Measurements from ENCODE around the gene CDC14B.
"Not testable (repeated sequence)": the region's sequence is repeated elsewhere in the genome, so short reads cannot be mapped to it uniquely, and the experiment has no call there.

CDC14B gene

DNA sequence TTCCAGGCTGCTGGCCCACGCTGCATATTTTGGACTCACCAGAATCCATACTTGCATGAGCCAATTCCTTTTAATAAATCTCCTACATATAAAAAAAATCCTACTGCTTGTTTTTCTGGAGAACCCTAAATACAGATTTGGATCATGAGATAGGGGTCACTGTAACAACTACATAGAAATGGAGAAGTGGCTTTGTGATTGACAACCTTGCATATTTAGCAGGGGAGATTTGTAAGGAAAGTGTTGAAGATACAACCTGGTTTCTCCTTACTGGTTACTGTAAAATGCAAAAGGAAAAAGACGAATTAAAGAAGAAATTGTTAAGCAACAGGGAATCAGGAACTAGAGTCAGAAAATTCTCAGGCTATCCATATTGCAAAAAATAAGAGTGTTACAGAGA, 94.9 kb downstream of the CDC14B start:
- no peak for DNase-seq

DNA sequence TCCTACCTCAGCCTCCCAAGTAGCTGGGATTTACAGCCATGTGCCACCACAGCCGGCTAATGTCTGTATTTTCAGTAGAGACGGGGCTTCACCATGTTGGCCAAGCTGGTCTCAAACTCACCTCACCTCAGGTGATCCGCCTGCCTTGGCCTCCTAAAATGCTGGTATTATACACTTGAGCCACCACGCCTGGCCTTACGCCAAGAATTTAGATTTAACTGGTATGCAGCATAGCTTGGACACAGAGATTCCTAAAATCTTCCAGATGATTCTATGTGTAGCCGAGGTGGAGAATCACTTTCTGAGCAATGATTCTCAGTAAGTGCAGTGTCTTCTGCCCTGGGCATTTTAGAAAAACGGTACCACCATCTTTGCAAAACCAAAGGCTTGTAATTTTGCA, 95.6 kb downstream of the CDC14B start:
- no peak for DNase-seq

DNA sequence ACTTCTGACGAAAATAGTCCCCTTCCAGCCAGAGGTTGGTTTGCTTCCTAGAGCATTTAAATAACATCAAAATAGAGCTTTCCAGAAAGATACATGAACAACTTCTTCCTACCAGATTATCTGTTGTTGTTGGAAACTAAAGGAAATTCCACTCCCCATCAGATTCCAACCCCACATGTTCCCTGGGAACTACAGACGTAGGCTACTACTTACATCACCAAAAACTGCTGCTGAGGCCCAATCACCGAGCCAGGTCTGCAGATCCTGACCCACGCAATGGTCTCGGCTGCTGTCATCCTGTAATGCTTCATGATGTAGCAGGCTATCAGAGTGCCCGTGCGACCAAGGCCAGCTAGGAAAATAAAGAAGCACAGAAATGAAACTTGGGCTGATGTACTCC, 96.3 kb downstream of the CDC14B start:
- no peak for DNase-seq

DNA sequence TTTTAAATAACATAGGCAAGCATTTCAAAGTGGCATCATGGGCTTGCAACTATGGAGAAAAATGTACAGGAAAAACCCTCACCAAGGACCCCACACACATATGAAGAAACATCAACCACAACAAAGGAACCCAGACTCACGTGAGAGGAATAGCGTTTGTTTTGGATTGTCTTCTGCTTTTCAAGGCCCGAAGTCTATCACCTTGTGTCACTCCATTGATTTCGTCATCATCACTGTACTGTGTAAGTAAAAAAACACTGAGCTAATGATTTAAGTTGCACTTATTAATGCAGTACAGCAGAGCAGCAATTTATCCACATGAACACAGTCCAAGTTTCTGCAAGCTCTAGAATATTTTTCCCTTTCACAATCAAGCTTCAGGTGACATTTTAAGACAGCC, 97.3 kb downstream of the CDC14B start:
- no peak for DNase-seq

DNA sequence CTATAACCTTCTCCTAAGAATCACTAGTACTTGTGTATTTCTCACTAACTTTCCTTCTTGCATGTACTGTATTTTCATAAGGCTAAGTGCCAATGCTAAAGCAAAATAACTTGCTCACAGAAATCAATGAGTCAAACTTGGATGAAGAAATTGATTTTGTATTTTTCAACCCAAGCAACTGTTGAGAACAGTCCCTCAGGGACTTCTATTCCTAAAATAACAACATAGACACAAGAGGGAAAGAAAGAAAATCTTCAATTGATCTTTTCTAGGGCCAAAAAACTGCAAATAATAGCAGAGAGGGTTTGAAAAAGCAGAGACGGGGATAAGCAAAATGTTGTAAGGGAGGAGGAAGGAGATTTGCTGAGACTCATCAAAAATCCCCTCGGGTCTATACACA, 99.9 kb downstream of the CDC14B start:
- DNase-seq = no peak

DNA sequence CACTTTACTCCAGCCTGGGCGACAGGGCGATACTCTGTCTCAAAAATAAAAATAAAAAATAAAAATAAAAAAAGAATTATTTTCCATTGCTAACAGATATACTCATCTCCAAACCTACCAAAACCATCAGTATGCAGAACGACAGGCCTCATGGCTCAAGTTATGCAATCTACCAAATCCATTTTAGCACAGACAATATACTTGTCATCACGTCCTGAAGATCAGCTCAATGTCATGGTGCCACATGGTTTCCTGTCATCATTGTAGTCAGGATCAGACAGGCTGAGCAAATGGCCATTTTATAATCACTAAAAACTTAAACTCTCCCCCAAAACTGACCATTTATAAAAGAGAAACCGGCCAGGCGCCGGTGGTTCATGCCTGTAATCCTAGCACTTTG, 100.5 kb downstream of the CDC14B start:
- no peak for DNase-seq

DNA sequence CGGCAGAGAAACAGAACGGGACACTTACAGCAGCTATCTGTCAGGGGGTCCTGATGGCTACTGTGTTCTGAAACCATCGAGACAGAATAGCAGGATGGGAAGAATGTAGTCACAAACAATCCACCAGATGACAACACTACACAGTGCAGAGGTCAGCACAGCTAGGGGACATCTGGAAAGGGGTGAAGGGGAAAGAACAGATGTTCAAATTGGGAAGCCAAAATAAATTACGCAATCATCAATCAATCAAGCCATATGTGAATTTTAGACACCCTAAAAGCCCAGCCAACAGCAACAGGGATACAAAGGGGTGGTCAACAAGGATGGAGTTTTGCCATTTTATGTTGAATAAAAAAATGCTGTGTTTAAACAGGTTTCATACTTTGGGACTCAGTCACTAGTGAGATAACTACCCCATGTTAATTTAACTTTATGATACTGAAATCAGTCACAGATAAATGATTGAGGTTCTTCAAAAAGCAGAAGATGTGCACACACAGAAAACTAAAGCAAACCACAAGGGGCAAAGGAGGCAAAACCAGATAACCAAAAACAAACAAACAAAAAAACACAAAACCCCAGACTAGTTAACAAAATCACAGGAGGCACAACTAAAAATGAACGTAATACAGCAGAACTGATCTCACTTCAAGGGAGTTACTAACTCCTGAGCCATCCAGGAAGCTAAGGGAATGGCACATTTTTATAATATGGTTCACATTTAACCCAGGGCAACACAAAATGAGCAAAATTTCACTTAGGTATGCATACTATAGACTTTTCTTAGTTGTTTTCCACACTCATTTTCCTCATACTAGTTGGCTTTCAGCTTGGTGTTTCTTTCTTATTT, 103.8 kb downstream of the CDC14B start:
- no peak for DNase-seq

DNA sequence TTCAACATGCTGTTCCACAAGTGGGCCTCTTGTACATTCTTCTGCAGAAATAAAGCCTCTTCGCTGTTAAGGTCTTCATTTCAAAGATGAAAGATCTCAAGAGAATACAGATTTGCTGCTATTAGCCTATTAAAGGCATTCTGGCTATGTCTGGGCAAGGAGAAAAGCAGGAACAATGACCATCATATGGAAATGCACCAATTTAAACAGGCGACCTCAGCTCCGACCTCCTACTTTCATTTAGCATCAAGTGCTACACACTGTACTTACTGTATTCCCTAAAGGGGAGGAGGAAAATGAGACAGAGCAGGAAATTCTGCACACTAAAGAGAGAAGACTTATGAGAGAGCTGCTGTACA, 104.9 kb downstream of the CDC14B start:
- no peak for DNase-seq

DNA sequence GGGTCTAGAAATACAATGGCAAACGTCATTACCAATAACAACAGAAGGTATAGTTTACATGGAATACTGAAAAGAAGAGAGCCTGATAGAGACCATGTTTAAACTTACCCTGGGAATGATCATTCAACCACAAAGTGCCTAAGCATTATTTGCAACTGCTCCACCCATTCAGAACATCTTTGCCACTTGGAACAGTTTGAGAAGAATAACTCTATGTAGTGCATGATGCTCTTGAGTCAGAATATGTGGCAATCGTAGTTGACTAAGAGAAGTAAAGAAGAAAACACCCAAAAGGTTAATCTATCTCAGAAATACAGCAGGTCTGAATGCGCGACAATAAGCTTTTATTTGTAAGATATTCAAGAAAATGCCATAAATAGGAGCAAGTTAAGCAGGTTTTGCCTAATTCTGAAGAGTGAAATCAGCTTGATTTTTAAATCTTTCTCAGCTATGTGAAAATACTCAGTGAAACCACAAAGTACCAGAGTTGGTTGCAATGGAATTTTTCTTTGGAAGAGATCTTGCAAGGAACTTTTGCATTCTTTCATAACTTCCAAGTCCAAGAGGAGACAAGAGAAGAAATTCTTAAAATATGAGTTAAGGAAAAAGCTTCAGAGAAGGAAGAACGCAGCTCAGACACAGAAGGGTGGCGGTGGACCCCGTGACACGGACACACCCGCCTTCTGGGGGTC, 105.4 kb downstream of the CDC14B start:
- DNase-seq = no peak

DNA sequence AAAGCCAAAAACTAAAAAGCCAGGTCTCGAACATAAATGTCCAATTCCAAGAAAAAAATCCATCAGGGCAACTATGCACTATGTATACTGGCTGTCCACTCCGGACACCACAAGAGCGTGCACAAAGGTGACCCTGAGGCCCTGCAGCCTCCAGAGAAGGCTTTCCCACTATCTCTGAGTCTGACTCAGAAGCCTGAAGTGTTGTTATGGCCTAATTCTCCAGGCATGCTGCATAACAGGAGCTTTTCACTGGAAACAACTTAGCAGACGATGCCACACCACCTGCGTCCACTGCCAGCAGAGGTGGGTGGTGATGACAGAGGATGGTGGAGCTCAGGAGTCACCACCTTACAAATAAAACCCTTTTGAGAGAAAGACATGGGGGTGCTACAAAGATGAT, 106.0 kb downstream of the CDC14B start:
- no peak for DNase-seq

DNA sequence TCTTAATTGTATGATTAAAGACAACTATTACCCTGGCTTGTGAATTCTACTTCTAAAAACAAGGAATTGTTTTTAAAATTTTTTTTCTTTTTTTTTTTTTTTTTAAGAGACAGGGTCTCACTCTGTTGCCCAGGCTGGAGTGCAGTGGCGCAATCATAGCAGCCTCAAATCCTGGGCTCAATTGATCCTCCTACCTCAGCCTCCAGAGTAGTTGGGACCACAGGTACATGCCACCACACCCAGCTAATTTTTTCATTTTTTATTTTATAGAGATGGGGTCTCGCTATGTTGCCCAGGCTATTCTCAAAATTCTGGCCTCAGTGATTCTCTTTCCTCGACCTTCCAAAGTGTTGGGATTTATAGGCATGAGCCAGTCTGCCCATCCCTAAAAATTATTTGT, 107.4 kb downstream of the CDC14B start:
- DNase-seq = no peak

DNA sequence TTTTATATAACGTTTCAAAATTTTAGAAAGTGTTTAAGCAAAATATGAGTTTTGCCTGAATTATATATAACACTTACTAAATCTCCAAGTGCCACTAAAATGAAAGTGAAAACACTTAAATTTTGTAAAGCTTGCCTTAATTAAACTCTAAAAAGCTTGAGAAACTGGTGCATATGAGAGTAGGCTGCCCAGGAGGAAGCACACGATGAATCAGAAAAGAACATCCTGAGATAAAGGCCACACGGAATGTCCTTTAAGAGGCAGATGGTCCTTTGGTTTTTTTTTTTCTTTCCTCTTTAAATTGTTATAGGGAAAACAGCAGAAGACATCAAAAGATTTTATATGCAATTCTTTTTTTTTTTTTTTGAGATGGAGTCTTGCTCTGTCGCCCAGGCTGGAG, 109.4 kb downstream of the CDC14B start:
- no peak for DNase-seq

DNA sequence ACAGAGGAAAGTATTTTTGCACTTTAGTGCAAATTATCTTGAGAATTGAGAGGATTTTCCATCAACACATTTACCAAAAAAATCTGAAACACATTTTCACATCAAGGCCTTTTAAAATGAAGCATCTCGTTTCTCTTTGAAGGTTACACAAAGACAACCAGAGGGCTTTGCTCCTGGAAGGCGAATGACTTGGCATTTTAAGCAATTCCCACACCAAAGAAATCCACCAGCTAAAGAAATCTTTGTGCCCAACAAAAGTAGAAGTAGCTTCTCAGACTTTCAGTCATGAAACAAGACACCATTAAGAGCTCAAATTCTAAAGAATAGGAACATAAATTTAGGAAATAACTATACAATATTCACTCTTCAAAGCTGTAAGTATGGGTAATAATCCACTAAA, 109.8 kb downstream of the CDC14B start:
- no peak for DNase-seq

DNA sequence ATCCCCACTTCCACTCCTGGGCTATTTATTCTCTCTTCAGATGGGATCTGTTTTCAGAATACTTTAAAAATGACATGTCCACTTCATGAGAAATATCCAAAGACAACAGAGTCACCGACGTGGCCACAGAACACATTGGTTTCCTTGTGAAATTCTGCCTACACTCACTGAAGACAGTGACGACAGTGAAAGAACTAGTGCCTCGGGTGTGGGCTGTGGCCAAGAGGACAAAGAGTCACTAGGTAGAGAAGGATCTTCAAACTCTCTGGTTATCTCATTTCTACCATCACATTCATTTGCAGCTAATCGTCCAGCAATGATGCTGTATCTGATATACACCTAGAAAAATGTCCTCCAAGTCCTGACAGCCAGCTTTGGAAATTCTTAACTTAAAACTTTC, 110.6 kb downstream of the CDC14B start:
- no peak for DNase-seq

DNA sequence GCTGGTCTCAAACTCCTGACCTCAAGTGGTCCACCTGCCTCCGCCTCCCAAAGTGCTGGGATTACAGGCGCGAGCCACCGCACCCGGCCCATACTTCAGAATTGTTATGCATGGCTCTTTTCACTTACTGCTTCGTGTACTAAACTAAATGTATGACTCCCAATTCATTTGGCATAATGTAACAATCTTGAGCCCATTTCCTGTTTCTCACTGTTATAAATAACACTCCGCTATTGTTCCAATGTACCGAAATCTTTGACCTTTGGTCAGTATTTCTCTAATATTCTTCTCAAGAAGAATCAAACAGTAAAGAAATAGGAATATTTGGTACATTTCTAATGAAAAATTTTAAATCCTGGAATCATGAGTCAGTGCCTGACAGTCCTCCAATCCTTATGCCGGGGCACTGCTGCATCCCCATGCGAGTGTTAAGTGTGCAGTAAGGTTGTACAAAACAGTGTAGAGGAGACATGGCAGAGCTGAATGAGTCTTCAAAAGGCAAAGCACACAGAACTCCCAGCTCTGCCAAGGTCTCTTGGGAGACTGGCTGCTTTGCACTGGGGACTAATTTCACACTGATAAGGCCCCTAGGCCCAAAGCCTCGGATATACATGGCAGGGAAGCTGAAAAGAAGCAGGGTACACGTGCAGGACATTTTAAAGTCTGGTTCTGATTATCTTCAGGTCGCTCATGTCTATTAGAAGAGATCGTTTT, 111.3 kb downstream of the CDC14B start:
- DNase-seq = no peak

DNA sequence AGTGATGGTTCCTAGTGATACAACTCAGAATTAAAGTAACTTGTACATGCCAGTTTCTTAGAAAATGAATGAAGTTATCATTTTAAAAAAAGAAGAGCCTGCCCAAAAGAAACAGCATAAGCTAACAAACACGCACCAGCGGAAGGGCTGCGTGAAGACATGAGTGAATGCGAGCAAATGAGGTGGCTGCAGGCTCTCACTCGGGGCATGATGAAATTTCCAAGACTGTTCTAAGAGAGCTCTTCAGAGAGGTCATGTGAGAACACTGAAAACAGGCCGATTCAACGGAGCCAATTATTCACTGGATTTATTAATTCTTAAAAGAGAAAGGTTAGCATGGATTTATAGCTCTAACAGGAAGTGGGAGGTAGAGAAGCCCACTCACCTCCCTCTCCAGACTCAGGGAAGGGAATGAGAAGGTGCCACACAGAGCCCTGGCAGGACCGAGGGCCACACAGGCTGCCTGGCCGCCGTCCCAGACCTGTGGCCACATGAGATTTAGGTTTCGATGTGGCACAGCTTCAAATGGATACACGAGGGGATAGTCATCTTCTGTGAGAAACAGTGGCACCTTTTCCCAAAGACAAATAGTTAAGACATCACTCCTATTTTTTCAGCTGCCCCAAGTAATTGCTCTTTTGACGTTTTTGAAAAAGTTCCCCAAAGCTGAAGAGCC, 114.2 kb downstream of the CDC14B start:
- DNase-seq = no peak

DNA sequence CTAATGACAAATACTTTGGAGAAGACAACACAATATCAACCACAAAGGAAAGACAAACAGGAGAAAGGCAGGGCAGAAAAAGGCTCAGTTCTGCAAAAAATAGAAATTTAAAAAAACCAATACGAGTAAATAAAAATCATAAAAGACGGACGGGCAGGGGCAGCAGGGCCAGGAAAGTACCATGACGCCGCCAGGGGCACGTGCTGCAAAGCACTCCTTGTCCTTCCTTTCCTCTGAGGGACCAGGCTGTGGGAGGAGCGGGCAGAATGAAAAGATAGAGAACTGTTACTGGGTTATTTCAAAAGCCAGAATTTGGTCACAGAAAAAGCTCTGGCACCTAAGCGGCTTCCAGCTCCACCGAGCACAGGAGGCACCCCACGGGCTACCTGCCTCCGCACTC, 115.7 kb downstream of the CDC14B start:
- DNase-seq = no peak

DNA sequence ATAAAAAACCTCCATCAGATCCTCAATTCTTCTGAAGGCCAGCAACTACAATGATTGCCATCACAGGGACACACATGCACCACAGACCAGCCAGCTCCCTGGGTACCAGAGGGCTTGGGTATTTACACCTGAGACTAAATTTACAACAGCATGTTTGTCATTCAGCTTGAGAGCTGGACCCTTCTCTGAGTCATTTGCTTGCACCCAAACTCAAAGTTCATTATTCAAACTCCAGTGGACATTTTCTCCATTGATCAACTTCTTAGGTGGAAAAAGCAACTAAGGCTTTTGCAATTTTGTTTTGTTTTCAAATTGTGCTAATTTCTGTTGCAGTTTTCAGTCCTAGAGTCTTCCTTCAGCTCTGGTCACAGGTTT, 116.3 kb downstream of the CDC14B start:
- not testable (repeated sequence) for DNase-seq

DNA sequence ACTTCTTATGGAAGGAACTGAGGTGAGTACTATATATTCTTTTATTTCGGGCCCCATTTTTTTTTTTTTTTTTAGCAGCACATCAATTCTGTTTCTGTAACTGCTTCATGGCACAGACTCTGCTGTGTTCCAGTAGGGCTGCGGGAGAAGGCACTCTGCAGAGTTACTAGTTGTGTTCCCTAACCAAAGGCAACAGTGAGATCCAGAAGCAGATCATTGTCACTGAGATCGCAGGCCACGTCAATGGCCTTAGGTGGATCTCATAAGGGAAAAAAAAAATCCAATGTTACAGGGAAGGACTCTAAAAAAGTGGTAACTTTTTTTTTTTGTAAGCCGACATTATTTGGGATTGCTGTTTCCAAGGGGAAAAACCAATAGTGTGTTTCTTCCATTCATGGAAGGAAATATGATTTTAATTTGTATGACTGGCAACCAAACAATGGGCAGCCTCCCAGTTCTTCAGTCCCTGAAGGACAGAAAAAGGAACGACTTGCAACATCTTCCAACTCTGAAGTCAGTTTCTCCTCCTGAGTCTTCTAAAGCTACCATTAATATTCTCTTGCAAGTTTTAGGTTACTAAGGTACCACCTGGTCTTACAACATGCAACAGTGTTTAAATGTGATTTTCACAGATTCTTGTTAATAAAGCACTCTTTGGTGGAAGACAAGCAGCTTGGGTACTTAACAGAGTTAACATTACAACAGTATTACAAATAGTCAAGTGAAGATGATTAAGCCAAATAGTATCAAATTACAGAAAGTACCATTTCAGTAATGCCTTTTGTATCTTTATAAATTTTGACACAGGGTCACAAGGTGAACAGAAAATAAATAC, 116.9 kb downstream of the CDC14B start:
- no peak for DNase-seq

DNA sequence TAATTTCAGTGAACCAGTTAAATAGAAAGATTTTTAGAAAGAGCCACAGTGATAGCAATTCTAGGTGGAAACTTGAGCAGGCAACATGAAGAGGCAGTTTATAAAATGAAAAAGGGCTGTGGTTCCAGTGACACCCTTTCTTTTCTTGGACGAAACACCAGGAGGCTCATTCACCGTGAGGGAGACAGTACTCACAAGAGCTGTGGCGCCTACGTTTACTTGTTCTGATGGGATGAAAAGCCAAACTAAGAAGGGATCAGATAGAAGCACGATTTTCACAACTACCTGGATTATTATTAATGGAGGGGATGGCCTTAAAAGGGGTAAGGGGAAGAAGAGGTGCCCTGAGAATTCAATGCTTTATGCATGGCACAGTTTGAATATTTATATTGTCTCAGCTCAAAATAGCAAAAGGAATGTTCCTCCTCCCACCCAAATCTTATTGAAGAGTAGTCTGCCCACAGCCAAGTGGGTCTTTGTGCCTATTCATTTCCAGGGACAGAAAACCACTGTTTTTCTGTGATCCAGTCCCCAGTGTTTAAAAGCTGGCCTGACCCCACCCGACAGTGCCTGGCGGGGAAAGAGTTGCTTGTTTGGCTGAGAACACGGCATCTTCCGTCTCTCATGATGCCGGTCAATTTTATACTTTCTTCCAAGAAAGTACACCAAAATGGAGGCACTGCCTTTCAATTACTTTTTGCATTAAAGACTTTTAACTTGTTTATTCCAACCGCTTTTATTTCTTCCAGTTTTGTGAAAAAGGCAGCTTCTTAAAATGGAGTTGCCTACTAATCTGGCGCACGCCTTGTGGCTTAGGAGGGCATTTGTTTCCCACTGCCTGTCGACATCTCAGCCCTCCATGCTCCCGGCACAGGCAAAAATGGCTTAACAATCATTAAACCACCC, 117.8 kb downstream of the CDC14B start:
- no peak for DNase-seq
